ENCODE results near the gene RNF10.
"Not testable (repeated sequence)": the region's sequence is repeated elsewhere in the genome, so short reads cannot be mapped to it uniquely, and the experiment has no call there.

The RNF10 gene

GRCh38 chr12:120596901-120597300, 62.7 kb downstream of the RNF10 start:
- no peak for TF ChIP-seq CTCF (IDR thresholded peaks at IDR 0.05; ENCODE audit: insufficient read depth, low read length, poor library complexity, severe bottlenecking)
- no peak for DNase-seq (ENCODE audit: extremely low read depth, insufficient read length)
- no peaks in the 10 kb centered on the region for H3K36me3 ChIP-seq (ENCODE audit: control insufficient read depth, insufficient read depth, low read length)
- no peak overlapping the region for H3K4me3 ChIP-seq (replicated peaks; ENCODE audit: low read depth, low read length)
- no peaks in the 10 kb centered on the region for H3K27me3 ChIP-seq (replicated peaks; ENCODE audit: control insufficient read depth, insufficient read depth, low read length)

GRCh38 chr12:120597861-120598260, 63.7 kb downstream of the RNF10 start:
- no peaks in the 10 kb centered on the region for H3K27me3 ChIP-seq (replicated peaks; ENCODE audit: control insufficient read depth, insufficient read depth, low read length)
- no peak for DNase-seq (ENCODE audit: extremely low read depth, insufficient read length)
- no peak overlapping the region for H3K4me3 ChIP-seq (replicated peaks; ENCODE audit: low read depth, low read length)
- TF ChIP-seq CTCF (IDR thresholded peaks at IDR 0.05; ENCODE audit: insufficient read depth, low read length, poor library complexity, severe bottlenecking), result no peak
- no peaks in the 10 kb centered on the region for H3K36me3 ChIP-seq (ENCODE audit: control insufficient read depth, insufficient read depth, low read length)

GRCh38 chr12:120598674-120599463, 64.7 kb downstream of the RNF10 start:
- no peaks in the 10 kb centered on the region for H3K27me3 ChIP-seq (replicated peaks; ENCODE audit: control insufficient read depth, insufficient read depth, low read length)
- H3K4me3 ChIP-seq (replicated peaks; ENCODE audit: low read depth, low read length), result no peak overlapping the region
- no peaks in the 10 kb centered on the region for H3K36me3 ChIP-seq (ENCODE audit: control insufficient read depth, insufficient read depth, low read length)
- DNase-seq (ENCODE audit: extremely low read depth, insufficient read length), result no peak
- TF ChIP-seq CTCF (IDR thresholded peaks at IDR 0.05; ENCODE audit: insufficient read depth, low read length, poor library complexity, severe bottlenecking), result no peak

- TF ChIP-seq CTCF (IDR thresholded peaks at IDR 0.05; ENCODE audit: insufficient read depth, low read length, poor library complexity, severe bottlenecking), result no peak
- Histone ChIP-seq H3K27me3 (replicated peaks; ENCODE audit: control insufficient read depth, insufficient read depth, low read length) (no peaks in the 10 kb centered on the region), H3K4me3 (replicated peaks; ENCODE audit: low read depth, low read length) (no peak overlapping the region), H3K36me3 (ENCODE audit: control insufficient read depth, insufficient read depth, low read length) (no peaks in the 10 kb centered on the region)
- no peak for DNase-seq (ENCODE audit: extremely low read depth, insufficient read length)
Observed at GRCh38 chr12:120599672-120600552, 65.8 kb downstream of the RNF10 start.

GRCh38 chr12:120602416-120602815, 68.3 kb downstream of the RNF10 start:
- not testable (repeated sequence) for H3K36me3 ChIP-seq (ENCODE audit: control insufficient read depth, insufficient read depth, low read length); DNase-seq (ENCODE audit: extremely low read depth, insufficient read length); H3K27me3 ChIP-seq (replicated peaks; ENCODE audit: control insufficient read depth, insufficient read depth, low read length); H3K4me3 ChIP-seq (replicated peaks; ENCODE audit: low read depth, low read length)

- H3K27me3 ChIP-seq (replicated peaks; ENCODE audit: control insufficient read depth, insufficient read depth, low read length), result no peaks in the 10 kb centered on the region
- H3K4me3 ChIP-seq (replicated peaks; ENCODE audit: low read depth, low read length), result no peak overlapping the region
- TF ChIP-seq CTCF (IDR thresholded peaks at IDR 0.05; ENCODE audit: insufficient read depth, low read length, poor library complexity, severe bottlenecking), result no peak
- no peaks in the 10 kb centered on the region for H3K36me3 ChIP-seq (ENCODE audit: control insufficient read depth, insufficient read depth, low read length)
- DNase-seq (ENCODE audit: extremely low read depth, insufficient read length), result no peak
Observed at GRCh38 chr12:120610560-120610959, 76.4 kb downstream of the RNF10 start.

- DNase-seq (ENCODE audit: extremely low read depth, insufficient read length); H3K4me3 ChIP-seq (replicated peaks; ENCODE audit: low read depth, low read length); H3K27me3 ChIP-seq (replicated peaks; ENCODE audit: control insufficient read depth, insufficient read depth, low read length); H3K36me3 ChIP-seq (ENCODE audit: control insufficient read depth, insufficient read depth, low read length): not testable (repeated sequence)
Observed at GRCh38 chr12:120611534-120611933, 77.4 kb downstream of the RNF10 start.
